SK-MEL-5 (cell line): Measurements from ENCODE around the gene TCEAL3. TPM values are rescaled to one million over a fixed set of nuclear protein-coding genes. Genes with fewer than 3 reads are reported as not detected.
"Not testable (repeated sequence)": the region's sequence is repeated elsewhere in the genome, so short reads cannot be mapped to it uniquely, and the experiment has no call there.

Experiments
- DNase-seq: peaks from one replicate; pipeline ENCODE4 v3.0.0-alpha.2; 2016; ENCODE audit warnings: low read depth, low spot score
- in situ Hi-C: cut with HindIII; loops from 2 replicates; pipeline ENCODE4 v1.10.0; 2016; ENCODE audit warnings: low sequenced_read_pairs, high pct_unique_total_duplicates, low pct_unique_long_range_greater_than_20kb
- polyA plus RNA-seq, 2 experiments: library from polyadenylated mRNA; depleted of rRNA; stranded (reverse); fragments of >200 nt; gene quantifications; 2 replicates each; pipeline ENCODE4 v1.2.3, GENCODE V29; 2015
- total RNA-seq: library from RNA; depleted of rRNA; stranded (reverse); fragments of >200 nt; shearing (Covaris generic); gene quantifications from 2 replicates; pipeline ENCODE4 v1.2.3, GENCODE V29; 2014; rRNA removed

TCEAL3 gene, protein sequence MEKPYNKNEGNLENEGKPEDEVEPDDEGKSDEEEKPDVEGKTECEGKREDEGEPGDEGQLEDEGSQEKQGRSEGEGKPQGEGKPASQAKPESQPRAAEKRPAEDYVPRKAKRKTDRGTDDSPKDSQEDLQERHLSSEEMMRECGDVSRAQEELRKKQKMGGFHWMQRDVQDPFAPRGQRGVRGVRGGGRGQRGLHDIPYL
- 4.4 and 5.6 TPM in 2 replicates for total RNA-seq
- polyA plus RNA-seq (2015; cell fraction: cytosol; rRNA removed) = 9.2 and 14.7 TPM in 2 replicates
- 1.8 and 3.5 TPM in 2 replicates for polyA plus RNA-seq (2015; cell fraction: nucleus; rRNA removed)

DNA sequence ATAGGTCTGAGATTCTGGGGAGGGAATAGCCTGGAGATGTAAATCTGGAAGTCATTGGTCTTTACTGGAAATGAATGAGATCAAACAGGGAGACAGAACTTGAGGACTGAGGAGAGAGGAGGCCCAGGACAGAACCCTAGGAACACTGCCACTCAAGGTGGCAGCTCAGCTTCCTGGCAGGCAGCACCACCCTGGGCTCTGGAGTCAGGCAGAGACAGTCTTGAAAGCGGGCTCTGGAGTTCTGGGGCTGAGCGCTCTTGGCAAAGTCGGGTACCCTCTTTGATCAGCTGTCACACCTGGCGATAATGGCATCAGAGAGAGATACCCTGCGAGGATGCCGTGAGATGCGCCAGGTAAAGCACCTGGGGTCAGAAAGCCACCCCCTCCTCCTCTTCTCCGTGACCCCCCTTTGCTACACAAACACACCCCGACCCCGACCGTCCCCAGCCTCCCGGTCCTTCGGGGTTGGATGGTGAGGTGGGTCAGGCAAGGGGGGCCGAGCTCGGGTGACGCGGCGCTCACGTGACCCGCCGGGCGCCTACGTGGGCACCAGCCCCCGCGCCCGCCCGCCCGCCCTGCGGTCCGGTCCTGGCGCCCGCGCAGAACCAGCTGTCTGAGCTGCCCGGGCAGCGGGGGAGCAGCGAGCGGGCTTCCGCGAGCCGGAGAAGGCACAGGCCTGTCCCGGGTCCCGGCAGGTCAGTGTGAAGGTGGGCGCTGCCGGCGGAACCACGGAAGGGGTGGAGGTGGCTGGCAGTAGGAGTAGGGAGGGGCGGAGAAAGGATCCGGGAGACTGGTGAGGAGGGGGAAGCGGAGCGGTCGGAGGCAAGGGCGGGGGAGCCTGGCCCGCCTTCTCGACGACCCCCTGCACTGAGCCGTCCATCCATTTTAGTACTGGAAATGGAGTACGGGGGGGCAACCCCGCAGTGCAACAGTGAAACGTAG, at the start of gene TCEAL3:
TSS of gene TCEAL3 (plus strand) at position 600 of the 942 bp plus-strand sequence. CDS start 1,102 bp downstream, outside the sequence.
- in situ Hi-C loops = no loop called here
- peak; percentile 6 for DNase-seq

DNA sequence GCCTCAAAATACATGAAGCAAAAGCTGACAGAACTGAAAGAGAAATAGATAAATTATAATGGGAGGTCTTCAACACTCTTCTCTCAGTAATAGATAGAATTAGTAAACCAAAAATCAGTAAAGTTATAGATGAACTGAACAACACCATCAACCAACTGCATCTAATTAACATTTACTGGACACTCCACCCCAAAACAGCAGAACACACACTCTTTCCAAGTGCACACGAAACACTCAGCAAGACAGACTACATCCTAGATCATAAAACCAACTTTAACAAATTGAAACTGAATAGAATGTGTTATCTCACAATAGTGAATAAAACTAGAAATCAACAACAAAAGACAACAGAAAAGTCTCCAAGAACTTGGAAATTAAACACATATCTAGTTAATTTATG, 47.5 kb upstream of the TCEAL3 start:
- in situ Hi-C loops = no loop called here
- DNase-seq = no peak

DNA sequence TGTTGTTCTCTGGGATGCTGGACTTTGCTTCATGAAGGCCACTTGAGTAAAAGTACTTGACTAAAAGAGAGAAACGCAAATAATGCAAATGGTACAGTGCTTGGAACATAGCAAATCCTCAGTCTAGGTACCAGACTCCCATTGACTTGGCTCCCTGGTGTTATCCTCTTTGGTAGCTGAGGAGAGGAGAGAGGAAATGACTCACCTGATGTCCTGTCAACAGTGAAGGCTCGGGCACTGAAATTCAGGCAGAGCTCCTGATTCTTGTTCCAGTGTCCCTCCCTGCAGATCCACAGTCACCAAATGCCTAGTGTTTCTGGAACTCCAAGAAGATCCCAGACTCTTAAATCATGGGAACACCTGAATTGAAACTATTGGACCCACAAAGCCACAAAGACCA, 45.0 kb upstream of the TCEAL3 start:
- no peak for DNase-seq
- in situ Hi-C loops = no loop called here

DNA sequence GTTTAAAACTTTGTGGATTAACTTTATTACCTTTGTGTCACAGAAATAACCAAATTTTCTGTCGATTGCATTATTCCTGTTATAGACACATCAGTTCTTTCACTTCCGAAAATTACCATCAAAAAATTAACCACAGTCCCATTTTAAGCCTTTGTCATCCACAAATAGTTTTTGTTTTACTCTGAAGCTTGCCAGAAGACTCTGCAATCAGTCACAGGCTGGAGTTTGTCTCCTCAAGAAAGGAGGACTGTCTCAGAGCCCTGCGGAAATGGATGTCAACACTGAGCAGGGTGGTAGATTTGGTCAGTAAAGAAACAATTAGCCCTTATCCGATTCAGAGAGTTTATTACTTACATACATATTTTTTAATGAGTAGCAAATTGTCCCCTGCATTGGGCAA, 42.6 kb upstream of the TCEAL3 start:
- peak; percentile 91 for DNase-seq
- in situ Hi-C loops = no loop called here

DNA sequence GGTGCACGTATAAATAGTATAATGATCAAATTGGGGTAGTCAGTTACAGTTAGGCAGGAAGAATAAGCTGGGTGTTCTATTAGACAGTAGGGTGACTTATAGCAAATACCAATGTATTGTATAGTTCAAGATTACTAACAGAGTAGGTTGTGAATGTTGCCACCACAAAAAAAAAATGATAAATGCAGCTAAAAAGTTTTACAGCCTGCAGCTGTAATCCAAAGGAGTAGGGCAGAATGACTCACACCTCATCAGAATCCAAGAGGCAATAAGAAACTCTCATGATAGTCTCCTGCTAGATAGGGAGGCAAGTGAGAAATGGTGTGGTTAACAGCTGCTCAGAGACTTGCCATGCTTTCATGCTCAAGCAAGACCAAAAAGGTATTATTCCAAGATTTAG, 42.0 kb upstream of the TCEAL3 start:
- DNase-seq = peak; percentile 80
- in situ Hi-C loops = no loop called here

DNA sequence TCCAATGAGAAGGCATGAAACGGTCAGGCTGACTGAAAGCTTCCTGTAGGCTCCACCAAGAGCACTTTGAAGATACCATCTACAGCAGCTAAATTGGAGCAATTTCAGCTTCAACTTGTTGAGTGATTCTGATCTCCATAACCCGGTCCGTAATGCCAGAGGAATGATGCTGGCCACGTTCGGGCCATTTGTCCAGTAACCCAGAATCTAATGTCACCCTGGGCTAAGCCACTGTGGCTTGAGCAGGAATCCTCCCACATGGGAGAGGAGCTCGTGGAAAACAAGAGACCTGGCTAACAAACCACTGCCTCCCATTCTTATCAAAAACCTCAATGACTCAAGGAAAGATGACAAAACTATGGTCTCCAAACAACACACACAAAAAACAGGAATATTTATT, 36.6 kb upstream of the TCEAL3 start:
- no peak for DNase-seq
- in situ Hi-C loops = no loop called here

DNA sequence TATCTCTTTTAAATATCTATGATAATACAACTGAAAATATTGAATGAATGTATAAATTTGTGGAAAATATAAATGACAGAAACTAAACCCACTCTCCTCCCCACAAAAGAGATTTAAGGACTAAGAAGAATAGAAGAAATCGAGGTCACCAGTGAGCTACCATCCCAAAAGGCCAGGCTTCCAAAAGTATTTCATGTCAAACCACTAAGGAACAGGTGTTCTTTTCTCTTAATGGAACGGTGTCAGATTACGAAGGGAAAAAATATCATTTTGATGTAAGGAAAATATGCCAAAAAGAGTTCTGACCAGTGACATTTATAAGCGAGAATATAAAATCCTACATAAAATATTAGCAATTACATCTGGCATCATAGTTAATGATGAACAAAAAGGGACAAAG, 36.0 kb upstream of the TCEAL3 start:
- in situ Hi-C loops = no loop called here
- no peak for DNase-seq

DNA sequence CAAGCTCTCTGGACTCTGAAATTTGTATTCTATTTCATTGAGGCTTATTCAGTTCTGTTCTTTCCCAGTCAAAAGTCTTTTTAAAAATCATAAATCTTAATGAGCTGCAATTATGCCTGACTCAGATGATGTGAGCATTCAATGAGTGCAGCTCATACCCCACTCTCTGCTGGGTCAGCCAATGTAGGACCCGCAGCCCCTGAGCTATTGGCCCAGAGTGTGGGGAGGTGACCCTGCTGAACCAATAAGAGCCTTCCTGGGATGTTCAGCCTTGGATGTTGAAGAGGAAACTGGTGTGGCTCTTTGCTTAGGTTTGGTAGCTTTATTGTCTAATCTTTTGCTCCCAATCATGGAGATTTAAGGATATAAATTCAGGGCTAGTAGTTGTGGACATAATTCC, 34.6 kb upstream of the TCEAL3 start:
- in situ Hi-C loops = no loop called here
- no peak for DNase-seq

DNA sequence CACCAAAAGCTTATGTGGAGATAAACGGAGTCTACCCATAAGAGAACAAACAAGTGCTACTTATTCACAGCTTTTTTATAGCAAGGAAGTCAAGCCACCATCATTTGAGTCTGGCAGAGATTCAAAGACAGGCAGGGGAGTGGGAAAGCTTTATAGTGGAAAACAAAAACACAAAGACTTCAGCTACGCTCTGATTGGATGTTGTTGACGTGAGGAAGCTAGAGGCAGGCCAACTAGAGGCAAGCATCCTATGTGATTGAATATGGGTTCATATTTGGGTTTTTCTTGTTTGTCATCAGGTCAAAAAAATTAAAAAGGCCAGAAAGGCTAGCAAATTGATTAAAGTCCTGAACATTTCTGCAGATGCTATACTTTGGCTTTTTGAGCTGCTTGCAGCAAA, 23.2 kb upstream of the TCEAL3 start:
- in situ Hi-C loops = no loop called here

DNA sequence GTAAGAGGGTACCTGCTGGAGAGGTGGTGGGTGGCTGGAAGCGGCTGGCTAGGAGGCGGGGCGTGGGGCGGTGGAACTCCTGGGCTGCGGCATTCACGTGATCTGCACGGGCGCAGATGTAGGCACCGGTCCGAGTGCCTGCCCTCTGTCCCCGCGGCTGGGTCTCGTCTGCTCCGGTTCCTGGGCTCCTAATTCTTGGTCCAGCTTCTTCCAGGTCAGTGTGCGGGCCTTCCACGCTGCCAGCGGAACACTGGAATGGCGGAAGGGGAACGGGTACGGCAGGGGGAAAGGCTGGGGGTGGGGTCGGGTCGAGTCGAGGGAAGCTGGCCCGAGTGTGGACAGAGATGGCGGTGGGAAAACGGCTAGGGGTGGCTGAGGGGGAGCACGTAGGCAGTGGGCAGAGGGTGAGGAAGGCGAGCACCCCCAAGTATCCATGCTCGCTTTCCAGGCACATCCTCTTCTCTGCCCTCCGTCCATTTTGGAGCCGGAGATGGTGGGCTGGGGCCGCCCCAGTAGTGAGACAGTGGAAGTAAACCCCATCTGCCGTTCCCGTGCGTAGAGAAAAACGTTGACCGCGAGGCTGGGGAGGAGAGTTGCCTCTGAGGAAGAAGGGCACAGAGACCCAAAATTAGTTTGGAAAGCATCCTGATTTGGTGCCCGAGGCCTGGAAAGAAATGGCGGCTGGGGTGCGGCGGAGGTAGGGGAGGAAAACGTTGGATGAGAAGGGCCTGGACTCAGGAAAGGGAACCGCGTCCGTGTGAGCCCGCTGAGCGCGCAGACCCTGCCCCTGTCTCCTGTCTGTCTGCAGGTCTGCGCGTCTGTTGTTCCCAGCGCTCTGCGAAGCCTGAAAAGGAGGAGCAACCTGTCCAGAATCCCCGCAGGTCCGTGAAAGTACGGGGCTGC, 22.1 kb upstream of the TCEAL3 start, which contains the start of gene TCEAL4:
TSS of gene TCEAL4 (plus strand) at position 105 of the 903 bp plus-strand sequence. CDS start 1,161 bp downstream, outside the sequence.
- in situ Hi-C loops = no loop called here
- peak; percentile 42 for DNase-seq

More for the DNA sequence above, 23.2 kb upstream of the TCEAL3 start:
- peak; percentile 31 for DNase-seq

DNA sequence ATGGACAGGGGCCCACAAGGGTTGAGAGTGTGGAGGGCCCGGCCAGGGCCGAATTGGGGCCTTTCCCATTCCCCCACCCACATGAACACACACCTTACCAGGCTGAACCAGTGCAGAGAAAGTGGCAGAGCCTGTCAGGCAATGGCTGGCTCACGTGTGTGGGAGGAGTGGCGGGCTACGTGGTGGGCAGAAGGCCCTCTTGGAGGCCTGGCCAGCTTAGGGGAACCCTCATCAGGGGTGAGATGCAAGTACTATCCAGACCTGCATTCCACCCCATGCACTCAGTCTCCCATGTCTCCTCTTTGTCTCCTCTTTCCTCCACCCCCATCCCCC, 21.5 kb upstream of the TCEAL3 start:
- in situ Hi-C loops = no loop called here
- DNase-seq = no peak

DNA sequence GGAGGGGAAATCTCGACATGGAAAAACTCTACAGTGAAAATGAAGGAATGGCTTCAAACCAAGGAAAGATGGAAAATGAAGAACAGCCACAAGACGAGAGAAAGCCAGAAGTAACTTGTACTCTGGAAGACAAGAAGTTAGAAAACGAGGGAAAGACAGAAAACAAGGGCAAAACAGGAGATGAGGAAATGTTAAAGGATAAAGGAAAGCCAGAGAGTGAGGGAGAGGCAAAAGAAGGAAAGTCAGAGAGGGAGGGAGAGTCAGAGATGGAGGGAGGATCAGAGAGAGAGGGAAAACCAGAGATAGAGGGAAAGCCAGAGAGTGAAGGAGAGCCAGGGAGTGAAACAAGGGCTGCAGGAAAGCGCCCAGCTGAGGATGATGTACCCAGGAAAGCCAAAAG, 21.1 kb upstream of the TCEAL3 start:
- DNase-seq = no peak
- in situ Hi-C loops = no loop called here

DNA sequence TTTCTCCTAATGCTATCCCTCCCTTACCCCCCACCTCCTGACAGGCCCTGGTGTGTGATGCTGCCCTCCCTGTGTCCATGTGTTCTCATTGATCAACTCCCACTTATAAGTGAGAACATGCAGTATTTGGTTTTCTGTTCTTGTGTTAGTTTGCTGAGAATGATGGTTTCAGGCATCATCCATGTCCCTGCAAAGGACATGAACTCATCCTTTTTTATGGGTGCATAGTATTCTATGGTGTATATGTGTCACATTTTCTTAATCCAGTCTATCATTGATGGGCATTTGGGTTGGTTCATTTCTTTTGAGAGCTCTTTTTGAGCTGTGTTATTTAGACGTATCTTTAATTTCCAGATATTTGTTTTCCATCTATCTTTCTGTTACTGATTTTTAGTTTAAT, 15.5 kb upstream of the TCEAL3 start:
- in situ Hi-C loops, DNase-seq: not testable (repeated sequence)

DNA sequence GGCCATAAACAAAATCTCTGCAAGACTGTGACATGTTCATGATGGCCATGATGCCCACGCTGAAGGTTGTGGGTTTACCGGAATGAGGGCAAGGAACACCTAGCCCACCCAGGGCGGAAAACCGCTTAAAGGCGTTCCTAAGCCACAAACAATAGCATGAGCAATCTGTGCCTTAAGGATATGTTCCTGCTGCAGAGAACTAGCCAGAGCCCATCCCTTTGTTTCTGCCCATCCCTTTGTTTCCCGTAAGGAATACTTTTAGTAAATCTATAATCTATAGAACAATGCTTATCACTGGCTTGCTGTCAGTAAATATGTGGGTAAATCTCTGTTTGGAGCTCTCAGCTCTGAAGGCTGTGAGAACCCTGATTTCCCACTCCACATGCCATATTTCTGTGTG, 12.6 kb upstream of the TCEAL3 start:
- DNase-seq, in situ Hi-C loops: not testable (repeated sequence)

DNA sequence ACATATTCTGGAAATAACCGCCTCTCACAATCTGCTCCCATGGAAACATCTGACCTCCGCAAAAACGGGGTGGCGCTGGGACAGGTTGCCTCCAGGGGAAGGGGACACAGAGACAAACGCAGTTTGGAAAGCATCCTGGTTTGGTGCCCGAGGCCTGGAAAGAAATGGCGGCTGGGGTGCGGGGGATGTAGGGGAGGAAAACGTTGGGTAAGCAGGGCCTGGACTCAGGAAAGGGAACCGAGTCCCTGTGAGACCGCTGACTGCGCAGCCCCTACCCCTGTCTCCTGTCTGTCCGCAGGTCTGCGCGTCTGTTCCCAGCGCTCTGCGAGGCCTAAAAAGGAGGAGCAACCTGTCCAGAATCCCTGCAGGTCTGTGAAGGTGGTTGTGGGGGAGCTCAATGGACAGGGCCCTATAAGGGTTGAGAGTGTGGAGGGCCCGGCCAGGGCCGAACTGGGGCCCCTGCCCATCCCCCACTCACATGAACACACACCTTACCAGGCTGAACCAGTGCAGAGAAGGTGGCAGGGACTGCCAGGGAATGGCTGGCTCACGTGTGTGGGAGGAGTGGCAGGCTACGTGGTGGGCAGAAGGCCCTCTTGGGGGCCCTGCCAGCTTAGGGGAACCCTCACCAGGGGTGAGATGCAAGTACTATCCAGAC, 672 bp downstream of the TCEAL3 start:
- no peak for DNase-seq
- in situ Hi-C loops = no loop called here

DNA sequence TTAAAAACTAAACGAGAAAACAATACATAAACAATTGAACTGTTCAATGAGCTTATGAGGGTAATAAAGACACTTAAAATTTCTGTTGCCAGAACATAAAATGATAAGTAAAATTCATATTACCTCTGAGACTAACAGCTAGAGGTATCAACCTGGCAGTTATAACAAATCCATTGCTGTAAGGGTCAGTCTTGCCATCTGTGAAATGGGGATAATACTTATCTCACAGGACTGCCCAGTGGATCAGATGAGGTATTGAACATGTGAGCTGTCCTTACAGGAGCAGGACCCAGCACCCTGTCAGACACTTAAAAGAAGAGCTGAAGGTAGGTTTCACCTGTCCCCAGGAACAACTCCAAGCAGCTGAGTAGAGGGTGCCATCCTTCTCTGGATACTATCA, 2.5 kb downstream of the TCEAL3 start:
- in situ Hi-C loops = no loop called here
- no peak for DNase-seq

DNA sequence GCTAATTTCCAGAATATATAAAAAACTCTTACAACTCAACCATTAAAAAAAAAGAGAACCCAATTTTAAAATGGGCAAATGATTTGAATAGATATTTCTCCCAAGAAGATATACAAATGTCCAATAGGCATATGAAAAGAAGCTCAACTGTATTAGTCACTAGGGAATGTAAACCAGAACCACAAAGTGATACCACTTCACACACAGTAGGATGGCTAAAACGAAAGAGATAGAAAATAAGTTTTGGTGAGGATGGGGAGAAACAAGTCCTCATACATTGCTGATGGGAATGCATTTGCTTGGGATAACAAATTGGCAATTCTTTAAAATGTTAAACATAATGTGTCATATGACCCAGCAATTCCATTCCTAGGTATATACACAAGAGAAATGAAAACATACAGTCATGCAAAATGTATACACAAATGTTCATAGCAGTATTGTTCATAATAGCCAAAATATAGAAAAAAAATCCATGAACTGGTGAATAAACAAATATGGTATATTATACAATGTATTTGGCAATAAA, 5.7 kb downstream of the TCEAL3 start:
- no peak for DNase-seq
- in situ Hi-C loops = no loop called here
